ENCODE results near the gene TMEM129. TPM values are rescaled to one million over a fixed set of nuclear protein-coding genes. Genes with fewer than 3 reads are reported as not detected.

The TMEM129 gene
- total RNA-seq, 1 donor from 2014 or later: 27.2 TPM

DNA sequence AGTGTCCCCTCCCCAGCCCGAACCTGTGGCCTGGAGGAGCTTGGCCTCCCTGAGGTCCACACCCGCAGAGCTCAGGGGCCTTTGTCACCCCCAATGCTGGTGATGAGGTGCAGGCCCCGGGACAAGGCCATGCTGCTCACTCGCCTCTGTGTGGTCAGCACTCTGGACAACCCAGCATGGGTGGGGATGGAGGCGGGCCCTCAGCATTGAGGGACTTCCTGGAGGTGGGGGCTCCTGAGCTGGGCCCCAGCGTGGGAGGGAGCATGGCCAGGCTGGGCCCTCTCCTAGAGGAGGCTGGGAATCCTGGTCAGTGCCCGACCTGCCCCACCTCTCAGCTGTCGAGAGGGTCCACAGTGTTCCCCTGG lies 30.8 kb upstream of the TMEM129 start:
- no peak for TF ChIP-seq CTCF (IDR thresholded peaks at IDR 0.05; ENCODE audit: unreplicated experiment)
- Mint-ChIP-seq H3K27me3 (ENCODE audit: unreplicated experiment) (no peaks in the 10 kb centered on the region), H3K36me3 (ENCODE audit: low read depth, unreplicated experiment) (no peaks in the 10 kb centered on the region), H3K9me3 (ENCODE audit: unreplicated experiment) (no peaks in the 10 kb centered on the region), H3K27ac (ENCODE audit: unreplicated experiment) (no peak overlapping the region), H3K4me3 (ENCODE audit: unreplicated experiment) (no peak overlapping the region), H3K4me1 (ENCODE audit: unreplicated experiment) (no peaks in the 10 kb centered on the region)
- no peak for DNase-seq (ENCODE audit: low spot score)

- Mint-ChIP-seq H3K36me3 (ENCODE audit: low read depth, unreplicated experiment) (no peaks in the 10 kb centered on the region), H3K27me3 (ENCODE audit: unreplicated experiment) (no peaks in the 10 kb centered on the region), H3K4me1 (ENCODE audit: unreplicated experiment) (no peaks in the 10 kb centered on the region), H3K9me3 (ENCODE audit: unreplicated experiment) (no peaks in the 10 kb centered on the region), H3K4me3 (ENCODE audit: unreplicated experiment) (no peak overlapping the region), H3K27ac (ENCODE audit: unreplicated experiment) (no peak overlapping the region)
- TF ChIP-seq CTCF (IDR thresholded peaks at IDR 0.05; ENCODE audit: unreplicated experiment): no peak
- DNase-seq (ENCODE audit: low spot score): no peak
These were observed 30.2 kb upstream of the TMEM129 start for GRCh38 chr4:1751155-1751918.

GRCh38 chr4:1750381-1751154 lies 29.4 kb upstream of the TMEM129 start:
- Mint-ChIP-seq H3K4me1 (ENCODE audit: unreplicated experiment) (no peaks in the 10 kb centered on the region), H3K27me3 (ENCODE audit: unreplicated experiment) (no peaks in the 10 kb centered on the region), H3K4me3 (ENCODE audit: unreplicated experiment) (no peak overlapping the region), H3K9me3 (ENCODE audit: unreplicated experiment) (no peaks in the 10 kb centered on the region), H3K27ac (ENCODE audit: unreplicated experiment) (no peak overlapping the region), H3K36me3 (ENCODE audit: low read depth, unreplicated experiment) (no peaks in the 10 kb centered on the region)
- TF ChIP-seq CTCF (IDR thresholded peaks at IDR 0.05; ENCODE audit: unreplicated experiment): no peak
- DNase-seq (ENCODE audit: low spot score): no peak

DNA sequence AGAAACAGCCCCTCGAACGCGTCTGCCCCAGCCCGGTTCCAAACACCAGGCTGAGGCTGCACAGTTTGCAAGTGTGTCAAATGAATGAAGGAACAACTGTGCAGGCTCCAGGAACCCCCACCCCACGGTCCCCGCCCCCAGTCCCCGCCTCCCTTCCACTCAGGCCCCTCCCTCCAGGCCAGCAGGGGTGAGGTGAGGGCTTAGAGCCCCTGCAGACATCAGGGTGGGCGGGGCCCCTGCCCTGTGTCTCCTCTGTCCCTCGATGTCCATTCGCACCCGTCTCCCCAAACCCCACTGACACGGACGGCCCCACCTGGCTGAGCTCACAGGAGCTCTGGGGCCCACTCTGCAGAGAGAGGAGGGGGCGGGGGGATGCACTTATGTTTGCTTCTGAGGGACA lies 28.7 kb upstream of the TMEM129 start:
- no peaks in the 10 kb centered on the region for H3K4me1 Mint-ChIP-seq (ENCODE audit: unreplicated experiment)
- DNase-seq (ENCODE audit: low spot score): no peak
- H3K4me3 Mint-ChIP-seq (ENCODE audit: unreplicated experiment): no peak overlapping the region

More for the DNA sequence above, 28.7 kb upstream of the TMEM129 start:
- no peaks in the 10 kb centered on the region for H3K9me3 Mint-ChIP-seq (ENCODE audit: unreplicated experiment)
- no peak overlapping the region for H3K27ac Mint-ChIP-seq (ENCODE audit: unreplicated experiment)
- TF ChIP-seq CTCF (IDR thresholded peaks at IDR 0.05; ENCODE audit: unreplicated experiment): no peak
- peaks cover 3% of the 10 kb centered on the region for H3K36me3 Mint-ChIP-seq (ENCODE audit: low read depth, unreplicated experiment)
- no peaks in the 10 kb centered on the region for H3K27me3 Mint-ChIP-seq (ENCODE audit: unreplicated experiment)
